NT2/D1 (cell line): ENCODE data around the gene NEIL3.

ENCODE experiments used
- SUZ12 ChIP-seq: IDR thresholded peaks from 2 replicates; pipeline ENCODE4 v1.6.1; 2011; ENCODE audit not compliant: insufficient read length, insufficient read depth; ENCODE audit errors: extremely low read depth
- YY1 ChIP-seq: IDR thresholded peaks from 2 replicates; pipeline ENCODE4 v1.6.1; 2011; ENCODE audit not compliant: insufficient read length, insufficient read depth
- ZNF274 ChIP-seq: IDR thresholded peaks from 2 replicates; pipeline ENCODE4 v1.6.1; 2011; ENCODE audit warnings: mild to moderate bottlenecking, low read depth, low read length

DNA sequence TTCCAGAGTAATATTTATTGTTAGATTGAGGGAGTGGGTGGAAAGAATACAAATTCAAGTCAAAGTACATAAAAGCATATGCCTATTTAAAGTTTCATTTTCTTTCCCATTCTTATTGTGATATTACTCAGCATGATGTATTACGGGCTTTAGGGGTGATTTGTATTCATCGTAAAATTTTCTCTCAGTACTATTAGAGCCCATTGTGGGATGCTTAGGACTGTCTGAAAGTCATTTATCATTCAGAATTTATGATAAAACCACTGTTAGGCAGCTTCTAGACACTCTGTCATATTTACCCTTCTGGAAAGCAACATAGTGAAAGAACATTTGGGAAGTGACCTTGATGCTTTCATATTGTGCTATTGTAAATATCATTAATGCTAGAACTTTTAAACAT, 86.7 kb downstream of the NEIL3 start:
- TF ChIP-seq ZNF274 (no peak), YY1 (no peak), SUZ12 (no peak)
